Muscle layer of duodenum (tissue), 2 donors: Measurements from ENCODE around the gene SNTA1.

Source experiments
- H3K27ac ChIP-seq: one replicate; pipeline ENCODE4 v1.7.0; 2013; ENCODE audit warnings: mild to moderate bottlenecking, low read length
- H3K27me3 ChIP-seq: one replicate; pipeline ENCODE4 v1.7.0; 2013; ENCODE audit warnings: low read depth, mild to moderate bottlenecking, control low read depth, low read length
- H3K36me3 ChIP-seq, 2 donors: one replicate each; pipeline ENCODE4 v1.7.0; 2013; ENCODE audit warnings: low read length in 2 of 2, control low read depth in 1 of 2, mild to moderate bottlenecking in 1 of 2; ENCODE audit not compliant: insufficient read depth in 2 of 2, control insufficient read depth in 1 of 2
- H3K4me1 ChIP-seq, 2 donors: one replicate each; pipeline ENCODE4 v1.7.0; 2013; ENCODE audit warnings: low read length in 2 of 2, mild to moderate bottlenecking in 2 of 2, control low read depth in 1 of 2, moderate library complexity in 1 of 2; ENCODE audit not compliant: insufficient read depth in 2 of 2, control insufficient read depth in 1 of 2
- H3K4me3 ChIP-seq, 2 donors: one replicate each; pipeline ENCODE4 v1.7.0; 2013; ENCODE audit warnings: low read length in 2 of 2, low read depth in 1 of 2, mild to moderate bottlenecking in 1 of 2
- H3K9me3 ChIP-seq, 2 donors: one replicate each; pipeline ENCODE4 v1.7.0; 2013; ENCODE audit warnings: low read length in 2 of 2, control low read depth in 1 of 2, mild to moderate bottlenecking in 1 of 2; ENCODE audit not compliant: control insufficient read depth in 1 of 2
- donor health status: healthy.

The SNTA1 gene

GRCh38 chr20:33418033-33418432 is 25.5 kb downstream of the SNTA1 start:
- no peak overlapping the region for H3K4me3 ChIP-seq
- no peaks in the 10 kb centered on the region for H3K9me3 ChIP-seq
- no peaks in the 10 kb centered on the region for H3K36me3 ChIP-seq
- no peak overlapping the region for H3K27ac ChIP-seq
- H3K4me1 ChIP-seq, result peaks cover 0 to 4% of the 10 kb centered on the region in 2 donors
- H3K27me3 ChIP-seq, result no peaks in the 10 kb centered on the region

- no peaks in the 10 kb centered on the region for H3K9me3 ChIP-seq
- H3K27me3 ChIP-seq, result no peaks in the 10 kb centered on the region
- no peaks in the 10 kb centered on the region for H3K4me1 ChIP-seq
- no peak overlapping the region for H3K27ac ChIP-seq
- H3K4me3 ChIP-seq, result no peak overlapping the region
- H3K36me3 ChIP-seq, result peaks cover 11% of the 10 kb centered on the region in 2 donors
Measured at GRCh38 chr20:33415948-33416347, 27.6 kb downstream of the SNTA1 start.

- Histone ChIP-seq H3K36me3 (peaks cover 16 to 25% of the 10 kb centered on the region in 2 donors), H3K4me3 (no peak overlapping the region), H3K27me3 (no peaks in the 10 kb centered on the region), H3K4me1 (peaks cover 0 to 11% of the 10 kb centered on the region in 2 donors), H3K9me3 (no peaks in the 10 kb centered on the region), H3K27ac (no peak overlapping the region)
Measured at GRCh38 chr20:33412484-33412838, 31.1 kb downstream of the SNTA1 start.

GRCh38 chr20:33411711-33412483 is 31.7 kb downstream of the SNTA1 start:
- Histone ChIP-seq H3K36me3 (peaks cover 16 to 30% of the 10 kb centered on the region in 2 donors), H3K9me3 (no peaks in the 10 kb centered on the region), H3K4me1 (peaks cover 0 to 11% of the 10 kb centered on the region in 2 donors), H3K4me3 (no peak overlapping the region), H3K27me3 (no peaks in the 10 kb centered on the region), H3K27ac (no peak overlapping the region)

GRCh38 chr20:33411242-33411641 is 32.3 kb downstream of the SNTA1 start:
- H3K36me3 ChIP-seq, result peaks cover 16 to 31% of the 10 kb centered on the region in 2 donors
- no peak overlapping the region for H3K27ac ChIP-seq

GRCh38 chr20:33410081-33410742 is 33.4 kb downstream of the SNTA1 start:
- Histone ChIP-seq H3K27ac (no peak overlapping the region), H3K4me1 (peaks cover 0 to 11% of the 10 kb centered on the region in 2 donors), H3K36me3 (peaks cover 16 to 31% of the 10 kb centered on the region in 2 donors), H3K4me3 (no peak overlapping the region), H3K27me3 (no peaks in the 10 kb centered on the region), H3K9me3 (no peaks in the 10 kb centered on the region)

More at GRCh38 chr20:33411242-33411641, 32.3 kb downstream of the SNTA1 start:
- Histone ChIP-seq H3K4me1 (peaks cover 0 to 11% of the 10 kb centered on the region in 2 donors), H3K4me3 (no peak overlapping the region), H3K9me3 (no peaks in the 10 kb centered on the region), H3K27me3 (no peaks in the 10 kb centered on the region)

GRCh38 chr20:33408716-33409654 is 34.6 kb downstream of the SNTA1 start:
- Histone ChIP-seq H3K4me1 (peaks cover 0 to 11% of the 10 kb centered on the region in 2 donors), H3K4me3 (no peak overlapping the region), H3K36me3 (peaks cover 16 to 31% of the 10 kb centered on the region in 2 donors), H3K27me3 (no peaks in the 10 kb centered on the region), H3K9me3 (no peaks in the 10 kb centered on the region), H3K27ac (no peak overlapping the region)

GRCh38 chr20:33408313-33408712 is 35.2 kb downstream of the SNTA1 start:
- Histone ChIP-seq H3K9me3 (no peaks in the 10 kb centered on the region), H3K27ac (no peak overlapping the region), H3K4me1 (peaks cover 0 to 11% of the 10 kb centered on the region in 2 donors), H3K27me3 (no peaks in the 10 kb centered on the region), H3K4me3 (no peak overlapping the region), H3K36me3 (peaks cover 16 to 31% of the 10 kb centered on the region in 2 donors)

- Histone ChIP-seq H3K36me3 (peaks cover 16 to 30% of the 10 kb centered on the region in 2 donors), H3K4me1 (peaks cover 0 to 11% of the 10 kb centered on the region in 2 donors), H3K27me3 (no peaks in the 10 kb centered on the region), H3K27ac (no peak overlapping the region), H3K9me3 (no peaks in the 10 kb centered on the region), H3K4me3 (no peak overlapping the region)
Measured at GRCh38 chr20:33407796-33408195, 35.8 kb downstream of the SNTA1 start.

GRCh38 chr20:33407251-33407650 is 36.3 kb downstream of the SNTA1 start:
- Histone ChIP-seq H3K4me3 (no peak overlapping the region), H3K4me1 (peaks cover 0 to 16% of the 10 kb centered on the region in 2 donors), H3K27ac (no peak overlapping the region), H3K9me3 (no peaks in the 10 kb centered on the region), H3K27me3 (no peaks in the 10 kb centered on the region), H3K36me3 (peaks cover 11 to 24% of the 10 kb centered on the region in 2 donors)

- H3K36me3 ChIP-seq, result peaks cover 4 to 20% of the 10 kb centered on the region in 2 donors
- H3K4me3 ChIP-seq, result no peak overlapping the region
- H3K27ac ChIP-seq, result no peak overlapping the region
- H3K4me1 ChIP-seq, result peaks cover 6 to 34% of the 10 kb centered on the region in 2 donors
- no peaks in the 10 kb centered on the region for H3K9me3 ChIP-seq
- no peaks in the 10 kb centered on the region for H3K27me3 ChIP-seq
Measured at GRCh38 chr20:33404281-33404680, 39.3 kb downstream of the SNTA1 start.
